ENCODE measurements around the gene RECQL.

RECQL gene

GRCh38 chr12:21501258-21502163 lies at the start of gene RECQL, which contains the start of gene GOLT1B:
Gene RECQL (minus strand): TSS chr12:21501635. CDS start chr12:21499570, 2,065 bp downstream.
Gene GOLT1B (plus strand): TSS chr12:21501789. CDS start chr12:21501924, 135 bp downstream.
- DNase-seq (ENCODE audit: low read depth): peak; percentile 88

- DNase-seq (ENCODE audit: low read depth): no peak
Measured at GRCh38 chr12:21547437-21547836, 46.0 kb upstream of the RECQL start.

GRCh38 chr12:21546716-21547115 lies 45.3 kb upstream of the RECQL start:
- no peak for DNase-seq (ENCODE audit: low read depth)

- DNase-seq (ENCODE audit: low read depth): no peak
Measured at GRCh38 chr12:21545557-21545956, 44.1 kb upstream of the RECQL start.

- no peak for DNase-seq (ENCODE audit: low read depth)
Measured at GRCh38 chr12:21543151-21543550, 41.7 kb upstream of the RECQL start.

GRCh38 chr12:21542403-21542802 lies 41.0 kb upstream of the RECQL start:
- no peak for DNase-seq (ENCODE audit: low read depth)

GRCh38 chr12:21541773-21542172 lies 40.3 kb upstream of the RECQL start:
- no peak for DNase-seq (ENCODE audit: low read depth)

- no peak for DNase-seq (ENCODE audit: low read depth)
Measured at GRCh38 chr12:21539797-21540196, 38.4 kb upstream of the RECQL start.

- no peak for DNase-seq (ENCODE audit: low read depth)
Measured at GRCh38 chr12:21538061-21538653, 36.7 kb upstream of the RECQL start.

- no peak for DNase-seq (ENCODE audit: low read depth)
Measured at GRCh38 chr12:21529456-21529855, 28.0 kb upstream of the RECQL start.

- DNase-seq (ENCODE audit: low read depth): no peak
Measured at GRCh38 chr12:21528953-21529352, 27.5 kb upstream of the RECQL start.

- no peak for DNase-seq (ENCODE audit: low read depth)
Measured at GRCh38 chr12:21527451-21528180, 26.2 kb upstream of the RECQL start.

- no peak for DNase-seq (ENCODE audit: low read depth)
Measured at GRCh38 chr12:21526721-21527345, 25.4 kb upstream of the RECQL start.

GRCh38 chr12:21526053-21526452 lies 24.6 kb upstream of the RECQL start, which contains the start of gene SPX:
Gene SPX (plus strand): TSS chr12:21526296. CDS start chr12:21526473, 177 bp downstream.
- DNase-seq (ENCODE audit: low read depth): no peak

GRCh38 chr12:21523148-21523547 lies 21.7 kb upstream of the RECQL start:
- no peak for DNase-seq (ENCODE audit: low read depth)

GRCh38 chr12:21521541-21521940 lies 20.1 kb upstream of the RECQL start:
- DNase-seq (ENCODE audit: low read depth): no peak

GRCh38 chr12:21518451-21518850 lies 17.0 kb upstream of the RECQL start:
- no peak for DNase-seq (ENCODE audit: low read depth)

- DNase-seq (ENCODE audit: low read depth): no peak
Measured at GRCh38 chr12:21516281-21516680, 14.8 kb upstream of the RECQL start.

- DNase-seq (ENCODE audit: low read depth): no peak
Measured at GRCh38 chr12:21509768-21510167, 8.3 kb upstream of the RECQL start.

- no peak for DNase-seq (ENCODE audit: low read depth)
Measured at GRCh38 chr12:21507849-21508248, 6.4 kb upstream of the RECQL start.

- DNase-seq (ENCODE audit: low read depth): no peak
Measured at GRCh38 chr12:21505888-21506287, 4.5 kb upstream of the RECQL start.

GRCh38 chr12:21502872-21503271 lies 1.4 kb upstream of the RECQL start:
- DNase-seq (ENCODE audit: low read depth): no peak
